ENCODE data around the gene GREB1L.

Gene GREB1L

DNA sequence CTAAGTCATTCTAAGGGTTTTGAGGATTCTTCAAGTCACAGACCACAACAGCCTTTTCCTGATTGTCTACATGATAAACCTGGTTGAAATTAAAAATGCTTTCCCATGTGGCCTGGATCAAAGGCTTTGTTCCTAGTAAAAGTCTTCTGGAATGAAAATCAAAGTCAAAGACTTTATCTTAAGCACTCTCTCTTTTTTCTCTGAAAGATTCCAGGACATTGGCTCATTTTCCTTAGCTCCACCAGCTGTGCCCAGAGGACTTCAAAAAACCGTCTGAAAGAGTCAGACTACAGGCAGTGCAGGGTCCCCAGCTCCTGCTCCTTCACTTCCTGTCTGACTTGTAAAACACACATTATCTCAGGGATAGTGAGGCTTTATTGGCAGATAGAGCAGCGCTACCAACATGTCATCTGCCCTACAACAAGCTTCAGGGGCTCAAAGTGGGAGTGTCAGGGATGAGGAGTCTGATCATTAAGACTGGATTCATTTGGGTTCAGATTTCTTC lies 210.3 kb downstream of the GREB1L start:
- DNase-seq = no peak

DNA sequence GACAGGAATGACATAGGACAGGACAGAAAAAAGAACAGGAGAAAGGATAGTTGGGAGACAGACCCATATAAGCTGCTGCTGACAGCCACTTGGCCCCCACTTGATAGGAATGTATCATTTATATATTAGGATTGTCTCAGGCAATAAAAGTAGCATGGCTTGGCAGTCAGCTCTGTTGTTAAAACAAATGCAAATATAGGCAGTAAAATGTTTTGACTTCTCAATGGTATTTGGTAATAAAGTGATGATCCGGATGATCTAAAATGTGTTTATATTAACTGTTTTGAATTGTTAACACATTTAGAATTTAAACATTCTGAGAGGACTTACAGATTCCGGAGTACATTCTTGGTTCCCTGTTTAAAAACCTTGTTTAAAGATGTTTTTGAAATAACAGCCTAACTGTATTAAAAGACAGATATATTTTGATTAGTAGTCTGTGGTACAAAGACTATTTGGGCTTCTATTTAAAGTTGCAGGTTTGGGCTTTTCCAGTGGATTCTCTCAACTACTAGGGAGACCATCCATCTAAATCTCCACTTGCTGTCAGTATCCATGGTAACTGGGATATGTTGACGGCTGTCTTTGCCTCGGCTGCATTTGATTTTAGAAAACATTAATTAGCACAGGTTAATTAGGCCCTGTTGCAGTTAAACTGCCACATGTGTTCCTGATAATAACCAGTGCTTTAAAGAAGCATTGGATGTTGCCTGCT lies 210.9 kb downstream of the GREB1L start:
- DNase-seq = no peak

DNA sequence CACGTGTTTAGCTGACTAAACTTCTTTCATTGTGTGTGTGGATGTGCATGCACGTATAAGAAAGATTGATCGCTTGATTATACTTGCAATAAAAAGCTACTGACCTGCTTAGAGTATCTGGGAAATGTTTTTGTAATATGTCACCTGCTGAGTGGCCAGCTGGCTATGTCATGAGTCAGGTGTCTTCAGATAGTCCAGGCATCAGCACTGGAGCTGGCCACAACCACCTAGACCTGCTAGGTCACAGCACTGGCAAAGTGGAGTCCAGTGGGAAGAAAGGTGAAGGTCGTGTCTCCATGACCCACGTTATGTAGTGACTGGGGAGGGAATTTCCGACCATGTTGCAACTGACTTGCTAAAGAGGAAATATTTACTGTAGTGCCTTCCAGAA lies 211.5 kb downstream of the GREB1L start:
- DNase-seq = no peak

DNA sequence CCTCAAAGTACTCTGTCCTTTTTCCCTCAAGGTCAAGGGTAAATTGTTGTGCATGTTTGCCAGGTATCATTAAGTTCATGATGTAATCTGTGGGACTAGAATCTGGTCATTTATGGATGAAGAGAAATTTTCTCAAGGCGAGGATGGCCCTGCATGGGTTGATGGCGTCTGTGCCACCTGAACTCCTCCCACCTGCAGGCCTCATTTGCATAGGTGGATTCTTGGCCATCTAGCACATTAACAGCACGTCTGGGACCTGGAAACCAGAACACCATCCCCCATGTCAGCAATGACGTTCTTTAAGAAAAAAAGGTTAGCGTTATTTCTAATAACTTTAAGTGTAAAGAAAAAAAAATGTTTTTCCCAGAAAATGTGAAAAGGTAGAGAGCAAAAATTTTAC lies 212.7 kb downstream of the GREB1L start:
- no peak for DNase-seq

DNA sequence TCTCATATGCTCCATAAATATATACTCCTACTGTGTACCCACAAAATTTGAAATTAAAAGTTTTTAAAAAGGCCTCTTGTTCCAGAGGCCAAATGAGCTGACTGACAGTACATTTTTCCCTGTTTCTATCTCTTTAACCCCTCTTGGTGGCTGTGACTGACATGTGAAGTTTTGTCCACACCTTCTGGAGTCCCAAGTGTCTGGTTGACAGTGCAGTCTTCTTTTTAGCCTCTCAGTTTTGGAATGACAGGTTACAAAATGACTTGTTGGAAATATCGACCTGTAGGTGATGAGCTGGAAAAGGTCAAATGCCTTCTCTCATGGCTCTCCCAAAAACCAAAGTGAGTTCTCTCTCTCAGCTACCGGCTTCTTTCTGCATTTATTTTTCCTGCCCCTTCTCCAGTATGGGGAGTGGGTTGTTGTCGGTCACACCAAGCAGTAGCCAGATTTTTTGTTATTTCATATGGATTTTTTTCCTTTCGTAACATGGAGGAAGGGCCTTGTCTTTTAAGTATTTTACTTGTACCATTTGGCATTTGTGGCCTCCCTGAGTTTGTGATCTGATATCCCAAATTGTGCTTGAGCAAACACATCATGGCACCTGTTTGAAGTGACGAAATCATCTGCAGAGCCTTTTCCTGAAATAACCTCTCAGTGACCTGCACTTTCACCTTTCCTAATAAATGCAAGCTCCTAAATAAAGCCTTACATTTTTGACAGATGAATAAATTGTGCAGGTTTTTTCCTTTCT lies 214.6 kb downstream of the GREB1L start:
- DNase-seq = no peak

DNA sequence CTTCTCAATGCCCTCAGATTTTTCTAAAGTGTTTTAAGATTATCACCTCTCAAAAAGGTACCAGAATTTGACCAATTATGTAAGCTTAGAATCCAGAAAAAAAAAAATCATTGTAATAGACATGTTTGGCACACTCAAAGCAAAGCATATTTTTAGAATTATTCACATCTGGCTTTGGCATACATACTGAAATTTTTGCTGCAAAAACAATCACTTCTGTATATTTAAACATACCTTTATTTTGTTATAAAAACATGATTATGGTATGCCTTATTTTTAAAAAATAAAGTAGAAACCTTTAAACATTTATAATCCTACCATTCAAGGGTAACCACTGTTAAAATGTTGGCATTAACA lies 215.1 kb downstream of the GREB1L start:
- DNase-seq = no peak

DNA sequence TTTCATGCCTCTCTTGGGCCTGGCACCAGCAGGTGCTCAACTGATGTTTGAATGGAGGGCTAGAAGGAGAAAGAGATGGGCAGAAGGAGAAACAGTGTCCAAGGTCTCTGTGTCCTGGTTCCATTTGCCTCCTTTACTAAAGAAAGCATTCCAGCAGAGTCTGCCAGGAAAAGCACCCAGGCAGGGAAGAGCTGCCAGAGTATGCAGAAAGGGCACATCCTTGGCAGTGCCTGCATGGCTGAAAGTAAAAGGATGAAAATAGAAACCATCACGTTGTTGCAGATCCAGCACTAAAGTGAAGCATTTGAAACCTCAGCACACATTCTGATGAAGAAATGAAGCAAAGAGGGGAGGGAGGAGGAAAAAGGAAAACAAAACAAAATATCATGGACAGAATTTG lies 216.3 kb downstream of the GREB1L start:
- DNase-seq = no peak

DNA sequence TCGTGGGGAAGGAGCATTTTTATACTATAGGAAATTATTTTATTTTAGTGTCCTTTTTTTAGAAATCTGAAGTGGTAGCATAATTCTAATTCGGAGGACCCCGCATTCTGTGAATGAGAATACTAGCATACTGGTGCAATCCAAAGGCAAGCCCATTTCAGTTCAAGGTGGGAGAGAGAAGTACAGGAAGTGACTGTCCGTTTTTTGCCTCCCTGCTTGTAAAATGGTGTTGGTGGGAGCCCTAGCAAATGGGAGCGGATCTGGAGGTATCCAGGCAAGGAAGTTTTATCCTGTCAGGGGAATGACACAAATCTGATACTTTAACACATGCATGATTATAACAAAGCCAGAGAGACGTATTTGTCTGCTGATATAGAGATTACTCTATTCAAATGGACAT lies 216.8 kb downstream of the GREB1L start:
- no peak for DNase-seq

DNA sequence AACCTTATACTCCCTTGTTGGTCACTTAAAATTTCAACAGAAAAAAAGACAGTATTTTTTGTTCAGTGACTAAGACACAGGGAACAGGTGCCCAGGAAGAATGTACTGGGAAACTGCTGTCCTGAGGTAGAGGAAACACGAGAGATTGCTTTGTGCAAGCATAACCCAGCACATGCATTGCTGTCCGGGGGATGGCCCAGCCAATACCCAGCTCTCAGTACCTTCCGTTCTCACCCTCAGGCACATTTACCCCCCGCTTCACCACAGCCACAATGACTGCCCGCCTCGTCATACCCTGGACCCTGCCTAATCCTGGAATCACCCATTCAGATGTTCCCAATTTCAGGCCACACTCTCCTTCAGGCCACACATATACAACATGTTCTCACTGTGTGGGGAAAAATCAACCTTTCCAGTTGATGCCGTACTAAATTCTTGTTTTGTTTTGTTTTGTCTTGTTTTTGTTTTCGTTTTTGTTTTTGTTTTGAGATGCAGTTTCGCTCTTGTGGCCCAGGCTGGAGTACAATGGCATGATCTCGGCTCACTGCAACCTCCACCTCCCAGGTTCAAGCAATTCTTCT lies 217.8 kb downstream of the GREB1L start:
- no peak for DNase-seq

DNA sequence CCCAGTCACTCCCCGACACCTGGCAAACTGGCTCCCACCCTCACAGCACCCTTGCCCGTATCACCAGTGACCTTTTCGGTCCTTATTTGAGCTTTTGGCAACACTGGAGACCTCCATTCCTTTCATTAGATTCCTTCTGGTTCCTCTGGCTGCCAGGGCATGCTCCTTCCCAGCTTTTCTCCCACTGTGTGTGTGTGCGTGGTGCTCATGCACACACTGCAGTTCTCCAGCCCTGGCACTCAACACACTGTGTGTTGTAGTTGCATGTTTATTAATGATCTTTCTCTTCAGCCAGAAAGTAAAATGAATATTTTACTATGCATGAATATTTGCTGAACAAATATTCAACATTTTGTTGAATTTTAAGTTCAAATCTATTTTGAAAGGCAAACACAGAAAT lies 219.4 kb downstream of the GREB1L start:
- no peak for DNase-seq

DNA sequence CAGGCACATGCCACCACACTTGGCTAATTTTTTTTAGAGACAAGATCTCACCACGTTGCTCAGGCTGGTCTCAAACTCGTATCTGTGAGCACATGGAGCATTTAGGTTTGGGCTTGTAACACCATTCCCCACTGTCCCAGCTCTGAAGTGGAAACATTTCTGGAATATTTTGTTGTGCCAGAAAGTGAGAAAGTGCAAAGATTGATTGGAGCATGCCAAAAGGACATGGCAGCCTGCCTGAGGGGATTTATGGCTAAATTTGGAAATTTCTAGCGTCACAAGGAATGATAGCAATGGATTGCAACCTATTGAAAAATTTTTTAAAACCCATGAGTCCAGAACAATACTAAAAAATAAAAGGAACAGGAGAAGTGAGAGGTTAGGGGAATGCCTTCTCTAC lies 221.7 kb downstream of the GREB1L start:
- DNase-seq = no peak

DNA sequence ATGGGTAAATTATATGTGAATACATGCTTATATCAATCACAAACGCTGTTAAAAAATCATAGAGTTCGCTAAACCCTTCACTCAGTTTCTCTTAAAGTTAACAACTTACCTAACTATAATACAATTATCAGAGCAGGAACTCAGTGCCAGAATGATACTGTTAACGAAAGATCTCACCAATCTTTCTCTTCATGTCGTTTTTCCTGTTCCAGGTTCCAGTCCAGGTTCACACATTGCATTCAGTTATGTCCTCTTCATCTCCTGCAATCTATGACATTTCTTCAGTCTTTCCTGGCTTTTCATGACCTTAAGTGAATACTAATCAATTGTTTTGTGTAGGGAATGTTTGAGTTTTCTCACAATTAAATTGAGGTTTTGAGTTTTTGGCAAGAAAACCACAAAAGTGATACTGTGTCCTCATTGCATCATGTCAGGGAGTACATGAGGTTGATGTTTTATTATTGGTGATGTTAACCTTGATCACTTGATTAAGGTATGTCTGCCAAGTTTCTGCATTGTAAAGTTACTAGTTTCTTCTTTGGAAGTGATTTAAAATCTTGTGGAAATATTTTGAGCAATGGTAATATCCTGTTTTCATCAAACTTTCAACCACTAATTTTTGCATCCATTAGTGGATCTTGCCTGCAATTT lies 226.6 kb downstream of the GREB1L start:
- DNase-seq = no peak

DNA sequence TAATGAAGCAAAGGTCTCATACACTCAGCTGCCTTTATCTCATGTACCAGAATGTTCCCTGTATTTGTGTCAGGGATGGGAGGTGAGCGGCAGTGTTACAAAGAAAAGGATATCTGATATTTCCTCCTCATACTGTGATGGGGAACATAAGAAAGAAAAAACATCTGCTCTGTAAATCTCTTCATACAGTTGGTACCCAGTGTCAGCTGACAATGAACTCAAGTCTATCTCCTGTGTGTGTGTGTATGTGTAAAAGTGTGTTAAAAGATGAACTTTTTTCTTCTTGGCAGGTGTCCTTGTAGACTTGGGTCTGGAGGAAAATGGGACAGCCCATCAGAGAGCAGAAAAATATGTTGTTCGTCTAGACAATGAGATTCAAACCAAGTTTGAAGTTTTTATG lies 230.7 kb downstream of the GREB1L start:
- DNase-seq = no peak

DNA sequence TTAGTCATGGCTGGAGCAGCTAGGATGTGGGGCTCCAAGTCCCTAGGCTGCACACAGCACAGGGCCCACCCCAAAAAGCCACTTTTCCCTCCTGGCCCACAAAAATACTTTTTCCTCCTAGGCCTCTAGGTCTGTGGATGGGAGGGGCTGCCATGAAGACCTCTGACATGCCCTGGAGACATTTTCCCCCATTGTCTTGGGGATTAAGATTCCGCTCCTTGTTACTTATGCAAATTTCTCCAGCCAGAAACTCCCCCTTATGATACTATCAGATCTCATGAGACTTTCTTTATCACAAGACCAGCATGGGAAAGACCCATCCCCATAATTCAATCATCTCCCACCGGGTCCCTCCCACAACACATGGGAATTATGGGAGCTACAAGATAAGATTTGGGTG lies 232.6 kb downstream of the GREB1L start:
- no peak for DNase-seq

DNA sequence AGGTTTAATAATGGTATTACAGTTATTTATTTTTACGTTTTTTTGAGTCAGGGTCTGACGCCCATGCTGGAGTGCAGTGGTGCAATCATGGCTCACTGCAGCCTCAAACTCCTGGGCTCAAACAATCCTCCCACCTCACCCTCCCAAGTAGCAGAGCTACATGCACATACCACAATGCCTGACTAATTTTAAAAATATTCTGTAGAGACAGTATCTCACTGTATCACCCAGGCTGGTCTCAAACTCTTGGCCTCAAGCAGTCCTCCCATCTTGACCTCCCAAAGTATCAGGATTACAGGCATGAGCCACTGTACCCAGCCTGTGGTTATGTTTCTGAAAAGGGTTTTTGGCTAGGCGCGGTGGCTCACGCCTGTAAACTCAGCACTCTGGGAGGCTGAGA lies 237.7 kb downstream of the GREB1L start:
- no peak for DNase-seq

DNA sequence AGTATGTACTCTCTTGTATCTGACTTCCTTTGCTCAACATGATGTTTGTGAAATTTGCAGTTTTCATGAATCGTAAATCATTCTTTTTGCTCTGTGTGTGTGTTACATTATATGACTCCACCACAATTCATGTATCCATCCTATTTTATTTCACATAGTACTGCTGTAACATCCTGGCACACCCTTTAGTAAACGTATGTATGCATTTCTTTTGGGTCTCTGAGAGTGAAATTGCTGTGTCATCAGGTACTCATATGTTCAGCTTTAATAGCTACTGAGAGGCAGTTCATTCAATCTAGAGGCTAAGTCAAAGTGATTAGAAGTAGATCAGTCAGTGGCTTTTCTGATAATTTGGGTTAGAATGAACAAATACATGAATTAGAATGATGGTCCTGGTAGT lies 239.7 kb downstream of the GREB1L start:
- DNase-seq = no peak

DNA sequence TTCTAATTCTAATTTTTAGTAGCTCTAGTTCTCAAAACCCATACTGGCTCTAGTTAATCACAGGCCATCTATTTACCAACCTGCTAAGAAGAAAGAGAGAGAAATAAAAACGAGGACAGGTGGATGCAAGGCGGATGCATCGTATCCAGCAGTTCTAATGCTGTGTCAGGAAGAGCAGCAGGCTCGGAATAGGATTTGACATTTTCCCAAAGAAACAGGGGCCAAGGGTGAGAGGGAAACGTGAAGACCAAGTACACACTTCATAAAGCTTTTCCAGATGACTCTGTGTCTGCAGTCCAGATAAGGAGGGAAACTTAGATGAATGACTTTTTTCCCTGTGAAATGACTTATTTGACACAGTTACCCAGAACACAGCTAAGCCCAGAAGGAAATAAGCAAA lies 241.0 kb downstream of the GREB1L start:
- no peak for DNase-seq

DNA sequence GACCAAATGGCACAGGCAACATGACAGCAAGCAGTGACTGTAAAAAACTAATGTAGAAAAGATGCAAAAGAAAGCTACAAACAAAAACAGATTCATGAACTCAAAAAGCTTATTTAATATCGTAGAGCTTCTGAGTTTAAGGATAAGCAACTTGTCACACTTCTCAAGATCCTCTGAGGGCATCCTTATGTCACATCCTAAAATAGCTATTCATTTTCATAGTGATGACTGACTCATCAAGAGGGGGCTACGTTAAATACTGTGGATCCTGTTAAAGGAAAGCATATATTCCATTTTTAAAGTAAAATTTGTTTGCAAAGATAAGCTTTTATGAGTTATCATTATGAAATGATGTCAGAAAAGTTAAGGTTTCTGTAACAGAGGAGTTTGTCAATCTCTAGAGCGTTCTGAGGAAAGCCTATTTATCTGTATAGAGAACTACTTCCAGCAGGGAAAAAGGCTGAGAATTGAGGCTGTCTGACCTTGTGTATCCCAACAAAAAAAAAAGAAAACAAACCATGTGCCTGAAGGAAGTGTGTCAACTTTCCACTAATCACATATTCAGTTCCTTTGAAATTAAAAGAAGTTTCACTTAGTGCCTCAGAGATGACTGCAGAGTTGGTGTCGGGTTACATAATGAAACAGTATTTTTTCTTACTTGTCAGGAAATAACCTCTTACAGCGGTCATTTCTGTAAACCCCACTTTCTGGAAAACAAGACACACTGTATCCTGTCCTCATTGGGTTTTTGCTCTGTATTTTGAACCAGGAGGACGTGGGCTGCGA lies 243.0 kb downstream of the GREB1L start:
- DNase-seq = no peak

DNA sequence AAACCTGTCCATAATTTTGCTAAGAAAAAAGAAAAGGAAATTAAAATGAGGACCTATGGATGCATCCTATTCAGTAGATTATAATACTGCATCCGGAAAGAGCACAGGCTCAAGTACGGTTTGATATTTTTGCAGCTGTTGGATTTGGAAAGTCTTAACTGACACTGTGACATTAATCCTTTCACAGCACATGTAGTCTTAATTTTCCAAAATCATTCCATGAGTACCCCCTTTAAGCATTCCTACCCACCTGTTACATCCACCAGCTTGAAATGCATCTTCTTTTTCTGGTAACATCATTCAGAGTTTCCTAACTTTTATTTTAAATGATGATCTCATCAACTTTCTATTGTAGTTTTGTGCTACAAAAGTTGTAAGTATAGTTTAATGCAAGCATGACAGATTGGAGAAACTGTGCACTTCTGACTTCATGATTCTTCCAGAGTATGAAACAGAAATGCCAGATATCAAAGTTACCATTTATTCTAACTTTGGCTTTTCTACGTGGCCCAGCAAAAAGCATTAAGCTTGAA lies 244.9 kb downstream of the GREB1L start:
- no peak for DNase-seq

DNA sequence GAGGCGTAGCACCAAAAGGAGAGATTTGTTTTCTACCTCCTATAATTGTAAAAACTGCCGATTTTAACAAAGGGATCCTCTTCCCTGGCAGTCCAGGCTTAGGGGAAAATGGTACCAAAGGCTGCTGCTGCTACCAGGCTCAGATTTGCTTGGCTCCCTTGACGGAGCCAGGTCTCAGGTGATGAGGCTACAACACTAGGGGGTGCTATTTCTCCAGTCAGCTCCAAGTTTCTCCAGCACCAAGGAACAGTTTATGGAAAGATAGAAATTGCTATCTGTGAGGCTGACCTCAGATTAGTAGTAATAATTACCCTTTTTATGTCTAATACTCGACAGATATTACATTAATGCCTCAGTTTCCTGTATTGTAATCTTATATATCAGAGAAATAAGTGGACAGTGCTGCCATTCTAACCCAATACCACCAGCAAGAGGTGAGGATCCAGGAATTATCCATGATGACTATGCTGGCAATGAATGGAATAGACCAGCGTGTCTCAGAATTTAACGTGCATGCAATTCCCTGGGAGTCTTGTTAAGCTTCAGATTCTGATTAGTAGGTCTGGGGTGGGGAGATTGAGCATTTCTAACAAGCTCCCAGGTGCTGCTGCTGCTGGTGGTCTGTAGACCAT lies 247.2 kb downstream of the GREB1L start:
- peak in 1 of 6 experiments; percentile 8 for DNase-seq

DNA sequence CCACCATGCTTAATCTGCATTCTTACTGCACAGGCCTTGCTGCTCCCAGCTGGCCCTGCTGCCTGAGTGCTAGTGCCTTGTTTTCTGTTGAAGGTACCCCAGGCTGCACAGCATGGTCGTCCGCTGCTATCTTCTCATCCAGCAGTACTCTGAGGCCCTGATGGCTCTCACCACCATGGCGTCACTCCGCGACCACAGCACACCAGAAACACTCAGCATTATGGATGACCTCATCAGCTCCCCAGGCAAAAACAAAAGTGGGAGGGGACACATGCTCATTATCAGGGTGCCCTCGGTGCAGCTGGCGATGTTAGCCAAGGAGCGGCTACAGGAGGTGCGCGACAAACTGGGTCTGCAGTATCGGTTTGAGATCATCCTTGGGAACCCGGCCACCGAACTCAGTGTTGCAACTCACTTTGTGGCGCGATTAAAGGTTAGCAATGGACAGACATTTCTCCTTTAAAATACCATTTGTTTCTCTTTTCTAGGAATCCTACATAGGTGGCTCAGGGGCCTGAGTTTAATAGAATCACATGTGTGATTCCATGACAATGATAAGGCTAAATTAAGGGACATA lies 248.0 kb downstream of the GREB1L start:
- DNase-seq = no peak

DNA sequence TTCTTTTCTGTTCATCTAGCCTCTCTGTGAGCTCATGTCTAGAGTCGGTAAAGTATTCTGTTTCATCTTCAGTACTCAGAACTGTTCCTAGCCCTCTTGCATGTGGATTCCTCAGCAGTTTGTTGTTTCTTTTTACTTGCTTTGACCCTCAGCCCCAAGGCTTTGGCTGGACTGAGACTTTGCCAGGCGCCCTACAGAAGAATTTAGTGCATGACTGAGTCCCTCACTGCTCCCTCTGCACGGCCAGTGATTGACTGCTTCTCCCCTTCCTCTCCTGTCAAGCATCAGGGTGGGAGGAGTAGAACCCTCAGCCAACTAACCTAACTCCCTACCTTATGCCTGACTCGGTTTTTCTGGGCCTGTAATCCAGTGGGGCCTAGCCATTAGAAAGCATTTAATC lies 248.7 kb downstream of the GREB1L start:
- DNase-seq = no peak
